Measurements from ENCODE around the gene EFNB1. TPM values are rescaled to one million over a fixed set of nuclear protein-coding genes. Genes with fewer than 3 reads are reported as not detected.

Gene EFNB1
- total and polyA plus RNA-seq, 10 donors, result 4.8 to 48.7 (median 29.9) TPM

GRCh38 chrX:68870357-68870756, 41.5 kb downstream of the EFNB1 start:
- 58 to 93% (median 82%) methylated on average over 3 of the region's 3 CpGs for WGBS, 5 donors
- TF ChIP-seq POLR2AphosphoS5 (IDR thresholded peaks at IDR 0.05), result no peak
- TF ChIP-seq, protein P1, sequence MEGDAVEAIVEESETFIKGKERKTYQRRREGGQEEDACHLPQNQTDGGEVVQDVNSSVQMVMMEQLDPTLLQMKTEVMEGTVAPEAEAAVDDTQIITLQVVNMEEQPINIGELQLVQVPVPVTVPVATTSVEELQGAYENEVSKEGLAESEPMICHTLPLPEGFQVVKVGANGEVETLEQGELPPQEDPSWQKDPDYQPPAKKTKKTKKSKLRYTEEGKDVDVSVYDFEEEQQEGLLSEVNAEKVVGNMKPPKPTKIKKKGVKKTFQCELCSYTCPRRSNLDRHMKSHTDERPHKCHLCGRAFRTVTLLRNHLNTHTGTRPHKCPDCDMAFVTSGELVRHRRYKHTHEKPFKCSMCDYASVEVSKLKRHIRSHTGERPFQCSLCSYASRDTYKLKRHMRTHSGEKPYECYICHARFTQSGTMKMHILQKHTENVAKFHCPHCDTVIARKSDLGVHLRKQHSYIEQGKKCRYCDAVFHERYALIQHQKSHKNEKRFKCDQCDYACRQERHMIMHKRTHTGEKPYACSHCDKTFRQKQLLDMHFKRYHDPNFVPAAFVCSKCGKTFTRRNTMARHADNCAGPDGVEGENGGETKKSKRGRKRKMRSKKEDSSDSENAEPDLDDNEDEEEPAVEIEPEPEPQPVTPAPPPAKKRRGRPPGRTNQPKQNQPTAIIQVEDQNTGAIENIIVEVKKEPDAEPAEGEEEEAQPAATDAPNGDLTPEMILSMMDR (IDR thresholded peaks at IDR 0.05 in 8 of 11, conservative IDR thresholded peaks at IDR 0.05 in 3 of 11), result no peak
- no peak for TF ChIP-seq POLR2A (IDR thresholded peaks at IDR 0.05)
- intact Hi-C loops (cut with DNase I; ENCODE audit: low total_unique reads), result no loop called here

DNA sequence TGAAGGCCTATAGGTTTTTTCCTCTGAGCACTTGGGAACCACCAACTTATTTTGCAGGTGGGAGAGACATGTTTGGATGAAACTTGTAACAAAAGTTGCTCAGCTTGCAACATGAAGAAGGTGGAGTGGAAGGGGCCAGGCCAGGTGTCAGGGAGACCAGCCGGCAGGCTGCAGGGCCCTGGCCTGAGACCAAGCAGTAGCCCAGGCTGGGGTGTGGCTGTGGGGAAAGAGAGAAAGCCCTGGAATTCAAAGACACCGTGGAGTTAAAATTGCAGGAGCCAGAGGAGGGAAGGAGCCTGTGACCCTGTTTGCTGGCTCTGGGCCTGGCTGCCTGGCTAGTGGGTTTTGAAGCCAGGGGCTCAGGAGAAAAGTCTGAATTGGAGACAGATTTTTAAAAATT, 43.4 kb downstream of the EFNB1 start:
- H3K36me3 ChIP-seq, result no peaks in the 10 kb centered on the region
- no peaks in the 10 kb centered on the region for H3K9me3 ChIP-seq
- H3K27me3 ChIP-seq (replicated peaks in 1 of 7), result no peaks in the 10 kb centered on the region
- H3K4me1 ChIP-seq, result no peaks in the 10 kb centered on the region
- no peak for TF ChIP-seq POLR2AphosphoS5 (IDR thresholded peaks at IDR 0.05)
- no peak for TF ChIP-seq POLR2A (IDR thresholded peaks at IDR 0.05)
- TF ChIP-seq, protein P1 (IDR thresholded peaks at IDR 0.05 in 8 of 11, conservative IDR thresholded peaks at IDR 0.05 in 3 of 11), result no peak
- 65 to 88% (median 77%) methylated on average over 2 of the region's 2 CpGs for WGBS, 5 donors
- no peak overlapping the region for H3K27ac ChIP-seq
- intact Hi-C loops (cut with DNase I; ENCODE audit: low total_unique reads), result no loop called here
- no peak for DNase-seq
- no peak overlapping the region for H3K4me3 ChIP-seq

More at GRCh38 chrX:68870357-68870756, 41.5 kb downstream of the EFNB1 start:
- H3K36me3 ChIP-seq, result no peaks in the 10 kb centered on the region
- no peak overlapping the region for H3K4me3 ChIP-seq
- no peaks in the 10 kb centered on the region for H3K27me3 ChIP-seq (replicated peaks in 1 of 7)
- H3K27ac ChIP-seq, result no peak overlapping the region
- no peaks in the 10 kb centered on the region for H3K4me1 ChIP-seq
- no peaks in the 10 kb centered on the region for H3K9me3 ChIP-seq
- no peak for DNase-seq

DNA sequence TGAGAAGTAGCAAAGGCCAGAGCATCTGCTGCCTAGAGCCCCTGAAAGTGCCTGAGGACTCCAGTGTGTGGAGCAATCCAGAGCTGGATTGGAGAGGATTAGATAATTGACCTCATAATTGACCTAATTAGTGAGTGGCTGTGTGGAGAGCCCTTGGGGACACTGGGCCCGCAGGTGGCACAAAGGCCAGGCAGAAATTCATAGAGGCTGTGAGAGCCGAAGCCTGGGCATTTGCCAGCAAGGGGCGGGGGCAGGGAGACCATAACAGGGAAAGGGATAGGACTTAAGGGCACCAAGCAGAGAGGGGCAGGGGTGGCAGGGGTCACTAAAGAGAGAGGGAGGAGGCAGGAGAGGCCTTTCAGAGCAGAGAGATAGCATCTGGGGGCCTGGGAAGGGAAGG, 45.3 kb downstream of the EFNB1 start:
- intact Hi-C loops (cut with DNase I; ENCODE audit: low total_unique reads), result no loop called here
- Histone ChIP-seq H3K9me3 (no peaks in the 10 kb centered on the region), H3K27ac (no peak overlapping the region), H3K36me3 (no peaks in the 10 kb centered on the region), H3K4me1 (no peaks in the 10 kb centered on the region), H3K4me3 (no peak overlapping the region), H3K27me3 (replicated peaks in 1 of 7) (no peaks in the 10 kb centered on the region)
- TF ChIP-seq, protein P1 (IDR thresholded peaks at IDR 0.05 in 8 of 11, conservative IDR thresholded peaks at IDR 0.05 in 3 of 11), result no peak
- TF ChIP-seq POLR2AphosphoS5 (IDR thresholded peaks at IDR 0.05), result no peak
- TF ChIP-seq POLR2A (IDR thresholded peaks at IDR 0.05), result no peak
- WGBS, 5 donors, result 74 to 94% (median 86%) methylated on average over 3 of the region's 3 CpGs
- no peak for DNase-seq

DNA sequence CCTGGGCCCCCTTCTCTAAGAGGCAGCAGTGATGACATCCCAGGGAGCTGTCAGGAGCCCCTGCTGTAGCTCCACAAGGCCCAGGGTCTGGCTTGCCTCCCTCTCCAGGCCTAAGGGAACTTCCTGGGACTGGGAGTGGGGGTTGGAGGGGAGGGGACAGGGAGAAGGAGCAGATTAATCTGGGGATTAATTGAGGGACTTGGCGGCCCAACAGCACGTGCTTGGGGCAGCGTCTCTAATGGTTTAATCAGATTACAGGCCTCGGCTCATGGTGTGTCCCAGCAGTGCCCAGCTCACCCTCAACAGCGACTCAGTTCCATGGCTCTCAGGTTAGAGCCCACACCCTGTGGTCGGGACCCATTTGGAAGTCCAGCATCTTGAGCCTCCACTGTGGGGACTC, 47.9 kb downstream of the EFNB1 start:
- 76 to 98% (median 81%) methylated on average over 3 to 6 of the region's 6 CpGs for WGBS, 5 donors
- intact Hi-C loops (cut with DNase I; ENCODE audit: low total_unique reads), result no loop called here
- TF ChIP-seq, protein P1 (IDR thresholded peaks at IDR 0.05 in 8 of 11, conservative IDR thresholded peaks at IDR 0.05 in 3 of 11), result no peak
- no peak for TF ChIP-seq POLR2AphosphoS5 (IDR thresholded peaks at IDR 0.05)
- TF ChIP-seq POLR2A (IDR thresholded peaks at IDR 0.05), result no peak
- Histone ChIP-seq H3K27ac (no peak overlapping the region), H3K36me3 (no peaks in the 10 kb centered on the region), H3K27me3 (replicated peaks in 1 of 7) (no peaks in the 10 kb centered on the region), H3K4me3 (no peak overlapping the region), H3K4me1 (no peaks in the 10 kb centered on the region), H3K9me3 (no peaks in the 10 kb centered on the region)
- no peak for DNase-seq

Measured in spleen (tissue), 11 donors.